Spleen (tissue), 7 donors: ENCODE measurements around the gene PSMG3.

Experiments
- POLR2A ChIP-seq, 3 donors: fragments of 450-650 bp; IDR thresholded peaks; one replicate each; pipeline ENCODE4 v1.5.1; 2017; ENCODE audit warnings: antibody characterized with exemption in 3 of 3, mild to moderate bottlenecking in 1 of 3
- TF ChIP-seq, protein P1 (sequence below), 11 experiments: fragments of 200-600 bp in 7 of 11; fragments of 450-650 bp in 4 of 11; sonication (generic) in 4 of 11; IDR thresholded peaks in 8 of 11; conservative IDR thresholded peaks in 3 of 11; 1 replicate in 7 of 11; 2 replicates in 4 of 11; pipeline versions ENCODE4 v1.4.0 to v1.8.0; 2016 to 2021; ENCODE audit warnings: antibody characterized with exemption in 11 of 11, inconsistent platforms in 4 of 11, mild to moderate bottlenecking in 1 of 11
- donor health status: DM: no; HTN: no; CAD: no; lungs with moderate emphysema.
- donor health status: DM: no; HTN: no; CAD: no.
- donor health status: DM: no; HTN: no; CAD: no.

- TF ChIP-seq POLR2A (IDR thresholded peaks at IDR 0.05) = no peak
- TF ChIP-seq, protein P1, sequence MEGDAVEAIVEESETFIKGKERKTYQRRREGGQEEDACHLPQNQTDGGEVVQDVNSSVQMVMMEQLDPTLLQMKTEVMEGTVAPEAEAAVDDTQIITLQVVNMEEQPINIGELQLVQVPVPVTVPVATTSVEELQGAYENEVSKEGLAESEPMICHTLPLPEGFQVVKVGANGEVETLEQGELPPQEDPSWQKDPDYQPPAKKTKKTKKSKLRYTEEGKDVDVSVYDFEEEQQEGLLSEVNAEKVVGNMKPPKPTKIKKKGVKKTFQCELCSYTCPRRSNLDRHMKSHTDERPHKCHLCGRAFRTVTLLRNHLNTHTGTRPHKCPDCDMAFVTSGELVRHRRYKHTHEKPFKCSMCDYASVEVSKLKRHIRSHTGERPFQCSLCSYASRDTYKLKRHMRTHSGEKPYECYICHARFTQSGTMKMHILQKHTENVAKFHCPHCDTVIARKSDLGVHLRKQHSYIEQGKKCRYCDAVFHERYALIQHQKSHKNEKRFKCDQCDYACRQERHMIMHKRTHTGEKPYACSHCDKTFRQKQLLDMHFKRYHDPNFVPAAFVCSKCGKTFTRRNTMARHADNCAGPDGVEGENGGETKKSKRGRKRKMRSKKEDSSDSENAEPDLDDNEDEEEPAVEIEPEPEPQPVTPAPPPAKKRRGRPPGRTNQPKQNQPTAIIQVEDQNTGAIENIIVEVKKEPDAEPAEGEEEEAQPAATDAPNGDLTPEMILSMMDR (IDR thresholded peaks at IDR 0.05 in 8 of 11, conservative IDR thresholded peaks at IDR 0.05 in 3 of 11) = no peak
Observed at GRCh38 chr7:1540776-1541271, 29.0 kb downstream of the PSMG3 start.
